T-helper 1 cell (primary cell): Measurements from ENCODE around the gene TTC23.
A peak's percentile ranks its signal among the peaks of the same experiment; 100 is the strongest.

Experiments
- DNase-seq, 5 donors: peaks; one replicate each; pipeline ENCODE4 v3.0.0-alpha.2; 2012 to 2020
- total RNA-seq, 4 donors: gene quantifications; one replicate each; lab custom pipeline; 2026; lab: John Stamatoyannopoulos, UW

TTC23 gene, protein sequence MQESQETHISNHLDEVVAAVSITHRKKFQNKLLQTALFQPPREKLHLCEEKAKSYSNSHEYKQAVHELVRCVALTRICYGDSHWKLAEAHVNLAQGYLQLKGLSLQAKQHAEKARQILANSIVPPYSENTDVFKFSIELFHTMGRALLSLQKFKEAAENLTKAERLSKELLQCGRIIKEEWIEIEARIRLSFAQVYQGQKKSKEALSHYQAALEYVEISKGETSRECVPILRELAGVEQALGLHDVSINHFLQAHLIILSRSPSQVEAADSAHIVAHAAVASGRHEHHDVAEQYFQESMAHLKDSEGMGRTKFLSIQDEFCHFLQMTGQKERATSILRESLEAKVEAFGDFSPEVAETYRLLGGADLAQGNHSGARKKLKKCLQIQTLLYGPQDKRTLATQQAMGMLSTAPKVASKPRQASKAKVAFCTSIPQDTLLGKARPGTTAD
- total RNA-seq, result 0 to 1.1 (median 0.56) reads per million in 4 donors

DNA sequence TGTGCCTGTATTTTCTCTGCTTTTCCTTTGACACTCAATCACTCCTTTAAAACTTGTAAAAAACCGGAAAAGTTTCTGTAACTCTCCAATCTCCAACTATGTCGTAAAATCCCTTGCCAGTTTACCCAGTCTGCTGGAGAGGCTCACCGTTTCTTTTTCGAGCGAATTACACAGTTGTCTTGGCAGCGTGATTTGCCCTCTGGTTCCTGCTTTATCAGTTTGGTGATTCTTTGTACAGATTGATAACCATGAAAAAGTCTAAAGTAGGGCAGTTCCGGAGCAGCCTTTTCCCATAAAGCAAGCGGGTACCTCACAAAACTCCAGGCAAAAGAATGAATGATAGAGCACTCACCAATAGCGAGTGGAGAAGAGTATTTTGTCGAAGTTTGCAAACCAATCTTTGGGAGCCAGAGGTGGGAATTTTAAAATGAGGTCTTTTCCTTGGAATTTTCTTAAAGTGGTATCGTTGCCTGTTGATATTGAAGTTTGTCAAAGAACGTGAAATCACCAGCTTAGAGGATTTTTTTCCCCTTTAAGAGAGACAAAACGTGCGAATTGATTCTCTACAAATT is at the start of gene TTC23:
Gene TTC23 (minus strand): TSS at position 312 of the 572 bp plus-strand sequence. CDS start 20,869 bp downstream, outside the sequence.
- DNase-seq, result no peak

GRCh38 chr15:99296386-99296785 is 47.0 kb upstream of the TTC23 start:
- no peak for DNase-seq

DNA sequence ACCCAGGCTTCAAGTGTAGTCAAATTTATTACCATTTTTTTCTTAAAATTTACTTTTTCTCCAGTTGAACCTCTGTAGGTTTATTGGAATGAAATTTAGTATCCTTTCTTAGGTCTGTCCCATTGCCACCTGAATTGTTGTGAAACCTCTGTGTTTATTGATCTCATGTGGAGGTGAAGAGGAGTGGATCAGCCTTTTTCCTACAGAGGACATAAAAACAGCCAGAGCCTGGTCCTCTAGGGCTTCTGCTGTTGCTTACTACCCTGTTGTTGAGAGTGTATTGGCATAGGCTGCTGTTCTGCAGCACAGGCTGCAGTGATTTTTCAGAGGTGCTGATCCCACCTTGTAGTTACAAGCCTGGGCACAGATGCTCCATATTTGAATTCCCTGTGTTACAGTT is 46.5 kb upstream of the TTC23 start:
- no peak for DNase-seq

GRCh38 chr15:99291643-99292042 is 42.3 kb upstream of the TTC23 start:
- no peak for DNase-seq

GRCh38 chr15:99283717-99284116 is 34.3 kb upstream of the TTC23 start:
- no peak for DNase-seq

DNA sequence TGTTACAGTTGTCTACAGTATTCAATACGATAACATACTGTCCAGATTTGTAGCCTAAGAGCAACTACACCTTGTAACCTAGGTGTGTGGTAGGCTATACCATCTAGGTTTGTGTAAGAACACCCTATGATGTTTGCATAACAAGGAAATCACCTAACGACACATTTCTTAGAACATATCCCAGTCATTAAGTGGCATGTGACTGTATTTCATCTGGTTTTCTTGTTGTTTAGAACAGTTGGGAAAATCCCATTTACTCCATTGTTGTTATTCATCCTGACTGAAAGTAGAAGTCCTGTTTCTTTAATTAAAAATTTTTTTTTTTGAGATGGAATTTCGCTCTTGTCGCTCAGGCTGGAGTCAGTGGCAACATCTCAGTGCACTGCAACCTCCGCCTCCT is 33.2 kb upstream of the TTC23 start:
- no peak for DNase-seq

- no peak for DNase-seq
Observed at GRCh38 chr15:99282121-99282520, 32.7 kb upstream of the TTC23 start.

DNA sequence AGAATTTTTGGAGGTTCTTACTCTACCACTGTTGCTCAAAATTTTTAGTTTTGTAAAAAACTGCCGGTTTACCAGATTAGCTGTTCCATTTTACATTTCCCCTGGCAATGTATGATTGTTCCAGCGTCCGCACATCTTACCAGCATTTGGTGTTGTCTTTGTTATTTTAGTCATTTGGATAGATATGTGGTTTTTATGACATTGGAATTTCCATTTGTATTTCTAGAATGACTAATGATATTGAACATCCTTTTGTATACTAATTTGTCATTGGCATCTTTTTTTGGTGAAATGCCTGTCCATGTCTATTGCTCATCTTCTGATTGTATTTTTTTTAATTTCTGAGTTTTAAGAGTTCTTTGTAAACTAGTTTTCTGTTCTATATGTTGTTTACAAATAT is 30.4 kb upstream of the TTC23 start:
- peak in 1 of 5 donors; percentile 54 for DNase-seq

GRCh38 chr15:99279290-99279689 is 29.9 kb upstream of the TTC23 start:
- peak in 1 of 5 donors; percentile 56 for DNase-seq

DNA sequence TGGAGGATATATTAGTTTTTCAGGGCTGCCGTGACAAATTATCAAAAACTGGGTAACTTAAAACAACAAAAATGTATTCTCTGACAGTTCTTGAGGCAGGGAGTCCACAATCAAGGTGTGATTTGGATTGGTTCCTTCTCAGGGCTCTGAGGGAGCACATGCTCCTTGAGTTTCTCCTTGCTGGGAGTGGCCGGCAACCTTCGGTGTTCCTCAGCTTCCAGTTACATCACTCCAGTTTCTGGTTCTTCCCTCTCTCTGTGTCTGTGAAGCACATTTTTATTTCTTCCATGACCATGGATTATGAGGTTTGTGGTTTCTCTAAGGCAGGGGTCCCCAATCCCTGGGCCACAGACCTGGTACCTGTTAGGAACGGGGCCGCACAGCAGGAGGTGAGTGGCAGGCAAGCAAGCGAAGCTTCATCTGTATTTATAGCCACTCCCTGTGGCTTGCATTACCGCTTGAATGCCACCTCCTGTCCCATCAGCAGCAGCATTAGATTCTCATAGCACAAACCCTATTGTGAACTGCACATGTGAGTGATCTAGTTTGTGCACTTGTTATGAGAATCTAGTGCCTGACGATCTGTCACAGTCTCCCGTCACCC is 26.2 kb upstream of the TTC23 start:
- DNase-seq, result no peak

GRCh38 chr15:99275061-99275460 is 25.7 kb upstream of the TTC23 start:
- DNase-seq, result no peak

- DNase-seq, result no peak
Observed at GRCh38 chr15:99273801-99274200, 24.4 kb upstream of the TTC23 start.

- DNase-seq, result no peak
Observed at GRCh38 chr15:99268431-99268830, 19.1 kb upstream of the TTC23 start.

- no peak for DNase-seq
Observed at GRCh38 chr15:99267957-99268356, 18.6 kb upstream of the TTC23 start.

DNA sequence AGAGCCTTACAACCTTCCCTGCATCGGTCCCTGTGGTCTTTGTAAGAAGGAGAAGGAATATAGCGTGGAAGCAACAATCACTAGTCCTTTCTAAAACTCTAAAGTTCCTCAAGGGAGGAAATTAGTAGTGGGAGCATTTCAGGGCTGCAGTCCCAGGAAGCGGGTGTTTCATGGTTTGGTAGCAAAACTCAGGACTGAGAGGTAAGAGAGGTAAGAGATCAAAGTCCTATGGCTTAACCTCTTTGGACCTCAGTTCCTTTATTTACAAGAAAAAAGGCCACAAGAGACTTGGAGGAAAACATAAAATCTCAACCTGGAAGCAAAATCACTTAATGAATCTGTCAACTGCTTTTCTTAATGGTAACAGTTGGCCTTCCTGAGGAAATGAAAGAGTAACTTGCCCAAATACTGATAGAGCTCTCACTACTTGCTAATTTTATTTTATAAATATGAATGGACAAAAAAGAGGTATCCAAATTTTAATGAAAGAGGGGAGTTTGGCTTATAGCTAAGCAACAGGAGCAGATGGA is 16.2 kb upstream of the TTC23 start:
- no peak for DNase-seq

- no peak for DNase-seq
Observed at GRCh38 chr15:99264125-99264524, 14.7 kb upstream of the TTC23 start.

DNA sequence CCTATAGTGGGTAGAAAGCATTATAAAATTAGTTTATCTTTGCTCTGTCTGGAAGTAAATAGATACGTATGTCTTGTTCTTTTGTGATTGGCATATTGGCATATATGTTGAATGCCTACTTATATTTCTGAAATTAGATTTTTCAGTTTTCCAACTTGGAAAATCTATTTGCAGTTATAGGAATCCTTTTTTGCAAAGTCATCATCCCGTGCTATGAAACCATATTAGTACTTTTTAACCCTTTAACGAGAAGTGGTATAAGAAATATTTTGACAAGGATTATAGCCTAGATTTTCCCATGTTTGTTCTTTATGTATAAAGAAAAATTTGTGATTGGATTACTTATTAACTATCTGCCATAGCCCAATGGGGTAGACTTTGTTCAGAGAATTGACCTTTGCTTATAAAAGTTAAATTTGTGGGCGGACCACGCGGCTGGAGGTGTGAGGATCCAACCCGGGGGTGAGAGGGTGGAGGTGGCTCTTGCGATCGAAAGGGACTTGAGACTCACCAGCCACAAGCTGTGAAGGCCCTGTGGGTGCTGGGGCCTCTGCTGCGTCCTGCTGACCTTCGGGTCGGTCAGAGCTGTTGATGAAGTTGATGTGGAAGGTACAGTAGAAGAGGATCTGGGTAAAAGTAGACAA is 7.8 kb upstream of the TTC23 start:
- no peak for DNase-seq

- no peak for DNase-seq
Observed at GRCh38 chr15:99253381-99254090, 4.2 kb upstream of the TTC23 start.

GRCh38 chr15:99252326-99252725 is 2.9 kb upstream of the TTC23 start:
- DNase-seq, result no peak

- peak; percentile 80 to 98 (median 88) for DNase-seq
Observed at GRCh38 chr15:99250857-99251841, 1.8 kb upstream of the TTC23 start, which contains the start of gene LRRC28. LRRC28 (plus strand) TSS chr15:99251481; CDS start chr15:99255958, 4,477 bp downstream.

GRCh38 chr15:99250494-99250856 is 1.1 kb upstream of the TTC23 start:
- DNase-seq, result no peak
